ENCODE data around the gene DTD1.

Gene DTD1

DNA sequence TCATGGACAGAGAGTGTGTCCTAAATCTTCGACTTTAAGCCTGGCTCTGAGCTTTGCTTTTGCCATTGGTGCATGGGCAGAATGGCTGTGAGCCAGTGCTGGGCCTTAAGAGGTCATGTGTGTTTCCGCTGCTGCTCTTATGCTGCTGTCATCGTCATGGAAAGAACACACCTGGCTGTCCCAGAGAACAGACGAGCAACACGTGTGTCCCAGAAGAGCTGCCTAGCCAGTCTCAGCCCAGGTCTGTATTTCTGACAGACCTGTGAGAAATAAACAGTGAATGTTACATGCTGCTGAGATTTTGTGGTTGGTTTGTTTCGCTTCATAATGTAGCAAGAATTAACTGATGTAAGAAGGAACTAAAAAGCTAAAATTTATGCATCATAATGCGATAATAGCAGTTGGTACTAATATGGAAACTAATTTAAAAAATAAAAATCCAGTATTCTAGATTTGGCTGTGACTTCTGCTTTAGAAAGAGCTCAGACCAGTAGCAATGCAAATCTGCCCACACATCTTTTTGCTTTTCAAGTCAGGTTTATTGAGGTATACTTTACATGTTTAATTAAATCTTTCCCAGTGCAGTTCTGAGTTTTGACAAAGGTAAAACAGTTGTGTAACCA lies 214.3 kb downstream of the DTD1 start:
- DNase-seq = no peak

DNA sequence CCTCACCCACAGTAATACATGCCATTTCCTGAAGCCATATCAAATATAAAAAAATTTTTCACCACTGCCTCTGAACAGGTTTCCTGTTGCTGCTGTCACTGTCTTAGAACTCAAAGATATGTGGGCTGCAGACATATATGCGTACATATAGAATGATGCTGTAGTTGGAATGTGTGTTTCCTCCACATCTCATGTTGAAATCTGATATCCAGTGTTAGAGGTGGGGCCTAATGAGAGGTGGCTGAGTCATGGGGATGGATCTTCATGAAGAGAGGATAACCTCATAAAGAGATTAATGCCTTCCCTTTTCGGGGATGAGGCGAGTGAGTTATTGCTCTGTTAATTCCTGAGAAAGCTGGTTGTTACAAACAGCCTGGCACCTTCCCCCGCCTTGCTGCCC lies 218.0 kb downstream of the DTD1 start:
- DNase-seq = no peak

DNA sequence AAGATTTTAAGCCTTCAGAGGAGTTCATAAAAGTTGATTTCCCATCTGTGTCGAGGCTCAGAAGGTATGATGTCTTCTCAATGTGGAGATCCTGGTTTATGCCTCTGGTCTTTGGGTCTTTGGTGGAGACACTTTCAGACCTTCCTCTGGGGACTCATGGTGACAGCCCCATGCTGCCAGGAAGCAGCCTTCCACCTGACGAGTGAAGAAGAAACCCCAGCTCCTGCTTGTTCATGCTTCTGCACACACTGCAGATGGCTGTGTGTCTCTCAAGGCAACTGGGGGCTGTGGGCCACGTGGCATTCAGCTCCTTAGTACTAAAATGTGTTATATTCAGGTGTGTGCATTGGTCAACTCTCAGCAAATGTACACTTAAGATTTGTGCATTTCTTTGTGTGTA lies 220.9 kb downstream of the DTD1 start:
- no peak for DNase-seq

DNA sequence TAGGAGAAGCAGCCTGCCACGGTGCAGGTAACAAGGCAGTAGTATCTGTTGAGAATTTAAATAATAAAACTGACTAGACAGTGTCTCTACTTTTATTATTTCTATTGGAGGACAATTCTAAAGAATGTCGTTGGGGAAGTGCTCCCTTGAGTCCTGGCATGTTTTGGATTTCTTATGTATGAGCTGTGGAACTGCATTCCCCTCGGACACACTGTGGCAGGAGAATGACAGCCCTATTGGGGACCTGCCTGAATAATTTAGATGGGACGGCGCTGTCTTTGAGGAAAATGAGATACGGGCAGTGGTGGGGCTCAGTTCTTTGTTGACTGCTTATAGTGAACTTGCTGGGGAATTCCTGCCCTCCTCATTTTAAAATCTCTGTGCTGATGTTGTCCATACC lies 223.3 kb downstream of the DTD1 start:
- no peak for DNase-seq

DNA sequence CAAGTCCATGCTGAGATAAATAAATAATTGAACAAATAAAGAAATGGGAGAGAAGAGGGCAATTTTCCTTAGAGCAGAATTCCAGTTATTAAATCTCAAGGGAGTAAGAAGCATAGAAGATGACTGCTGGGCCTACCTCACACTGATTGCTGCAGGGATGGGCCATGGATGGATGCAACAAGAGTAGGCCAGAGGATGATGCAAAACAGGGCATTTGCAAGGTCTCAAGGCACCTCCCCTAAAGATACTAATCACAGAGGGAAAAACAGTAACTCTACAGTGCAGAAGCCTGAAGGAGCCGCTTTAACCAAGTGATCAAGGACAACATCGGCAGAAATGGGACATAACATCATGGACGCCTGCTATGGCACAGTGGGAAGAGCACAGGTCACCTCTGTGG lies 224.1 kb downstream of the DTD1 start:
- DNase-seq = no peak

DNA sequence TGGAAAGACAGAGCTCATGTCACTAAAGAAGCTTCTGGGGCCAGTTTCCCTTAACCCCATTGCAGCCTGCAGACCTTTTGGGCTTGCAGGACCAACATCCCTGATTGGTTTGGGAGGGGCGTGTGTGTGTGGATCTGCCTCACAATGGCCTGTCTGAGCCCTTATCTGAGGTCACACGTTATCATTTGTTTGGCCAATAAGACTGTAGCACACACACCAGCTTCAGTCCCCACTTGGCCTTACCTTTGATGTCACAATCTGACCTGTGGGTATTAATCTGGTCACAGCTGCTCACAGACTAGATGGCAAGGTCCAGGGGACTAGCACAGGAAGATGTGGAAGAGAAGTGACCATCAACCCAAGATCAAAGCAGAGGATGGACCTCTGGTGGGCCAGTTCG lies 225.6 kb downstream of the DTD1 start, which contains the start of gene SCP2D1:
Gene SCP2D1, plus strand, starts transcription at position 301 of the 400 bp plus-strand sequence. Its CDS starts 33 bp downstream, at position 334.
- no peak for DNase-seq

DNA sequence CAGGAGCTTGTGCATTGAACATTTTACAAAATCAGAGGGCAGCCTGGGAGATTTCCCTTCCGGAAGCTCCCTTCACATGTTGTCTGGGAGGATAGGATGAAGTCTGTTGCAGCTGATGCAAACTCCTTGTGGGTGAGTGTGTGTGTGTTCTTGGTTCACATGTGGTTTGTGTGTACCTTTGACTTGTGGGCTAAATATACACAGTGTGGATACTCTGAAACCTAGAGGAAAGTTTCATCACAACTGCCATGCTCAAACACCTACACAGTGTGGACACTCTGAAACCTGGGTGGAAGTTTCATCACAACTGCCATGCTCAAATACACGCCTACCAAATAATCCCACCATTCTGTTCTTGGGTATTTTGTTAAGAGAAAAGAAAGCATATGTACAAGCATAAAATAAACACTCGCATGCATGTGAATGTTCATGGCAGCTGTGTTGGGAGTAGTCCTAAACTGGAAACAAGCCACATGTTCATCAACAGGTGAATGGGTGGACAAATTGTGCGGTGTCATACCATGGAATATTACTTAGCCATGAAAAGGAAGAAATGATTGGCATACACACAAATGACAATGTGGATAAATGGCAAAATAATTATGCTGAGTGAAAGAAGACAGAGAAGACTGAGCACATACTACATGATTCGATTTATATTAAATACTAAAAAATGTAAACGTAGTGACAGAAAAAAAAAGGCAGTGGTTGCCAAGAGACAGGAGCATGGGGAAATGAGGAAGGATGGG lies 227.5 kb downstream of the DTD1 start:
- no peak for DNase-seq

Measured in T-helper 1 cell (primary cell).